T-helper 1 cell (primary cell): Measurements from ENCODE around the gene PCSK1N.
"Not testable (repeated sequence)": the region's sequence is repeated elsewhere in the genome, so short reads cannot be mapped to it uniquely, and the experiment has no call there.

Experiments
- DNase-seq, 5 donors: peaks; one replicate each; pipeline ENCODE4 v3.0.0-alpha.2; 2012 to 2020
- total RNA-seq, 4 donors: gene quantifications; one replicate each; lab custom pipeline; 2026; lab: John Stamatoyannopoulos, UW

PCSK1N gene, protein sequence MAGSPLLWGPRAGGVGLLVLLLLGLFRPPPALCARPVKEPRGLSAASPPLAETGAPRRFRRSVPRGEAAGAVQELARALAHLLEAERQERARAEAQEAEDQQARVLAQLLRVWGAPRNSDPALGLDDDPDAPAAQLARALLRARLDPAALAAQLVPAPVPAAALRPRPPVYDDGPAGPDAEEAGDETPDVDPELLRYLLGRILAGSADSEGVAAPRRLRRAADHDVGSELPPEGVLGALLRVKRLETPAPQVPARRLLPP
- 0 to 4.0 (median 1.8) reads per million in 4 donors for total RNA-seq

DNA sequence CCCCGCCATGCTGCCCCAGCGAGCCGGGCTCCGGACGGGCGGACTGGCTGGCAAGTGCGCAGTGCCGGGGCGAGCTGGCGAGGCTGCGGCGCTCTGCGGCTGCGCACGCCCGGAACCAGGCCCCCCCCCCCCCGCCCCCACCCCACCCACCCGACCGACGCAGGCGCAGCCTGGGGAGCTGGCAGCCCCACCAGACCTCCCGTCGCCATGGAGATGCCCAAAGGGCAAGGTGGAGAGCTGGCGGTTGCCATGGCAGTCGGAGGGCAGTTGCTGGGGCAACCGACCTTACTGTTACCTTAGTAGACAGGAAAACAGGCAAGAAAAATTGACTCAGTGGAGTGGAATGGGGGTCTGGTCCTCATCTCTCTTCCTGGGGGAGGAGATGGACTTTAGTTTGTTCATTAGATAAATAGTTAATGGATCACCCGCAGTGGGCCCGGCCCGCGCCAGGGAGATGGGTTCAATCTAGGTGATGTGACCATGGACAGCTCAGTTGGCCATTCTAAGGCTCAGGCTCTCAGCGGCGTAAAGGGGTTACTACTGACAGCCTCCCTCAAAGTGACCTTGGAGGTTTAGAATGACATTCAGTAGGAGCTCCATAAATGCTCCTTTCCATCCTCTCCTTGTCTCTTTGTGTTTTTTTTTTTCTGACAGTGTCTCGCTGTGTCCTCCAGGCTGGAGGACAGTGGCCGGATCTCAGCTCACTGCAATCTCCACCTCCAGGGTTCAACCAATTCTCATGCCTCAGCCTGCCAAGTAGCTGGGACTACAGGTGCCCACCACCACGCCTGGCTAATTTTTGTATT lies at the start of gene PCSK1N:
TSS of gene PCSK1N (minus strand) at position 87 of the 806 bp plus-strand sequence. CDS start at position 9, 78 bp downstream.
- peak in 2 of 5 donors; percentile 21 to 56 for DNase-seq

DNA sequence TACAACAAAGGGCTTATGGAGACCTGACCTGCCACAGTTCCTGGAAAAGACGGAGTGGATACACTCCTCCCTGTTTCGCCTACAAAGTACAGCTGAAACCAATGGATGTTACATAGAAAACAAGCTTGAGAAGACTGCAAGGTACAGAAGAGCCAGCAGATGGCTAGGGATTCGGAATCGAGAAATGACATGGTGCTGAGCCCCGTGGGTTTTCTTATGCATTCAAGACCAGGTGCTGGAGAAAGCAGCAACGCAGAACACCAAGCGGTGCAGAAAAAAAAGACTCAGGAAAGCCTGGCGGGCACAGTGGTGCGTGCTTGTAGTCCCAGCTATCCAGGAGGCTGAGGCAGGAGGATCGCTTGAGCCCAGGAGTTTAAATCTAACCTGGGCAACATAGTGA lies 48.3 kb upstream of the PCSK1N start:
- DNase-seq = no peak

DNA sequence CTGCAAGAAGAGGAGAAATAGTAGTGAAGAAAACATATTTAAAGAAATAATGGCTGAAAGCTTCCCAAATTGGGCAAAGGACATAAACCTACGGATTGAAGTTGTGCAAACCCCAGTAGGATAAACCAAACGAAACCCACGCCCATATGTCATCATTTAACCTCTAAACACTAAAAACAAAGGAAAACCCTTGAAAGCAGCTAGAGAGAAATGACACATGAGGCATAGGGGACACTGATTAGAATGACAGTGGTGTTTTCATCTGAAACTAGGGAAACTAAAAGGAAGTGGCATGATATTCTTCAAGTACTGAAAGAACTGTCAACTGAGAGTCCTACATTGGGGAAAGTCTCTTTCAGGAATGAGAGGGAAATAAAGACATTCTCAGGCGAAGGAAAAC lies 41.5 kb upstream of the PCSK1N start:
- not testable (repeated sequence) for DNase-seq

DNA sequence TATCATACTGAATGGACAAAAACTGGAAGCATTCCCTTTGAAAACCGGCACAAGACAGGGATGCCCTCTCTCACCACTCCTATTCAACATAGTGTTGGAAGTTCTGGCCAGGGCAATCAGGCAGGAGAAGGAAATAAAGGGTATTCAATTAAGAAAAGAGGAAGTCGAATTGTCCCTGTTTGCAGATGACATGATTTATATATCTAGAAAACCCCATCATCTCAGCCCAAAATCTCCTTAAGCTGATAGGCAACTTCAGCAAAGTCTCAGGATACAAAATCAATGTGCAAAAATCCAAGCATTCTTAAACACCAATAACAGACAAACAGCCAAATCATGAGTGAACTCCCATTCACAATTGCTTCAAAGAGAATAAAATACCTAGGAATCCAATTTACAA lies 36.6 kb upstream of the PCSK1N start:
- DNase-seq = not testable (repeated sequence)

DNA sequence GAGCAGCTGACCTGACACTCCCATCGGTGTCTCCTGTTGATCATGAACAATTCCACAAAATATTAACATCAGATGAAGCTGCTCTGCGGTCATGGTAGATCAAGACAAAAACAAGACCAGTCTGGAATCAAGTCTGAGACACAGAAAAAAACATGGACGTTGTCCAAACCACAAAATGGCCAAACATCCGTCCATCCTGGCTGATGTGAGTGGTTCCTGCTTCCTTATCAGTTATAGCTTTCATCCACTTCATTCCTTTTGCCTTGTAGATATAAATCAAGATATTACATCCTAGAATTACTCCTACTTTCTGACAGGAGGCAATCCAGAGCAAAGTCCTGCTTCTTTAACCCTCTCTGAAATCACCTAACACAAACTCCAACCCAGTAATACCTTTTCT lies 28.8 kb upstream of the PCSK1N start:
- DNase-seq = no peak

DNA sequence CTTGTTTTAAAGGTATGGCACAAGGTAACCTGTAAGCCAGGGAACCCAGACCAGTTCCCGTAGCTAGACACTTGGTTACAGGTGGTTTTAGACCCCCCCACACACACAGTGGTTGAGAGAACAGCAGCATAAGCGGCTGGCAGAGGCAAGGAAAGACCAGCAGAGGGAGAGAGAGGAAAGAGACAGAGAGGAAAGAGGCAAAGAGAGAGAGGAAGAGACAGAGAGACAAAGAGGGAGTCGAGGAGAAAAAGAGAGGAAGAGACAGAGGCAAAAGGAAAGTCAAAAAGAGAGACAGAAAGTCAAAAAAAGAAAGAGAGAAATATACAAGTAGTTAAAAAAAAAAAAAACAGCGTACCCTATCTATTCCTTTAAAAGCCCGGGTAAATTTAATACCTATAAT lies 19.5 kb upstream of the PCSK1N start:
- peak in 1 of 5 donors; percentile 12 for DNase-seq

DNA sequence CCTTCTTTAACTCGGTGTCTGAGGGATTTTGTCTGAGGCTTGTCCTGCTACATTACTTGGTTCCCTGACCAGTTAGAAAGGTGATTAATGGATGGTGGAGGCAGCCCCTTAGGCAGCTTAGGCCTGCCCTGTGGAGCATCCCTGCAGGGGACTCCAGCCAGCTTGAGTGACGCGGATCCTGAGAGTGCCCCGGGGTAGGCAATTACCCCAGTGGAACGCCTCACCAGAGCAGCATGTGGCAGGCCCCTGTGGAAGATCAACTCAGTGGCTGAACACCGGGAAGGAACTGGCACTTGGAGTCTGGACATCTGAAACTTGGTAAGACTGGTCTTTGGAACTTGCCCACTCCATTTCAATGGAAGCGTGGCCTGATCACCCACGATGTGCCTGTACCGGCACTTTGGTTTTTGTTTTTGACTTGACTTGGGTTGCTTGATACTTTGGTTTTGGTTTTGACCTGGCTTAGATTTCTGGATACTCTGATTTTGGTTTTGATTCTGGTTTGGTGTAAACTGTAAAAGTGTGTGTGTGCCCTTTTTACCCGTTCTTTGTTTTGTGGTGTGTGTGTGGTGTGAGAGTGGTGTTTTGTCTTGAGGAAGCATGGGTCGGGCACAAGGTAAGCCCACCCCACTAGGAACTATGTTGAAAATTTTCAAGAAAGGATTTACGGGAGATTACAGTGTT lies 18.9 kb upstream of the PCSK1N start:
- DNase-seq = not testable (repeated sequence)

DNA sequence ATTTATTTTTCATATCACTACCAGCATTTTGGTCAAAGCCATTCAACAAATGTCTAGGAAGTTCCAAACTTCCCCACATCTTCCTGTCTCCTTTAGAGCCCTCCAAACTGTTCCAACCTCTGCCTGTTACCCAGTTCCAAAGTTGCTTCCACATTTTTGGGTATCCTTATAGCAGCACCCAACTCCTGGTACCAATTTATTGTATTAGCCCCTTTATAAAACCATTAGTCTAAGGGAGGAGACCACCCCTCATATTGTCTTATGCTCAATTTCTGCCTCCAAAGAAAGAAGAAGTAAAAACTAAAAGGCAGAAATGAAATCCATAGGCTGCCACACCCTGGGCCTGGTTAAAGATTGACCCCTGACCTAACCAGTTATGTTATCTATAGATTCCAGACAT lies 18.1 kb upstream of the PCSK1N start:
- not testable (repeated sequence) for DNase-seq

DNA sequence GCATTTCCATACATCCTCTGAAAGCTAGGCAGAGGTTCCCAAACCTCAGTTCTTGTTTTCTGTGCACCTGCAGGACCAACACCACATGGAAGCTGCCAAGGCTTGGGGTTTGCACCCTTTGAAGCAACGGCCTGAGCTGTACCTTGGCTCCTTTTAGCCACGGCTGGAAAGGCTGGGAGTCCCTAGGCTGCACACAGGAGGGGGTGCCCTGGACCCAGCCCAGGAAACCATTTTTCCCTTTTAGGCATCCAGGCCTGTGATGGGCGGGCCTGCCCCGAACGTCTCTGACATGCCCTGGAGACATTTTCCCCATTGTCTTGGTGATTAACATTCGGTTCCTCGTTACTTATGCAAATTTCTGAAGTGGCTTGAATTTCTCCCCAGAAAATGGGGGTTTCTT lies 17.4 kb upstream of the PCSK1N start:
- DNase-seq = no peak

DNA sequence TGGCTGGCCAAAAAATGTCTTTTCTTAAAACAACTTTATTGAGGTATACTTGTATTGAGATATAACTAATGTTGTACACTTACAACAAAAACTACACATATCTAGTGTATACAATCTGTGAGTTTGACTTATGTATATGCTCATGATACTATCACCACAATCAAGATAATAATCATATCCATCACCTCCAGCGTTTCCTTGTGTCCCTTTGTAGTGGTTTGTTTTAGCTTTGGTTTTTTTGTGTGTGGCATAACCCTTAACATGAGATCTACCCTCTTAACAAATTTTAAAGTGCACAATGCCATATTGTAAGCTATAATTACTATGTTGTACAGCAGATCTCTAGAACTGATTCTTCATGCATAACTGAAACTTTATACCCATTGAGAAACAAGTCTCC lies 13.4 kb upstream of the PCSK1N start:
- no peak for DNase-seq

DNA sequence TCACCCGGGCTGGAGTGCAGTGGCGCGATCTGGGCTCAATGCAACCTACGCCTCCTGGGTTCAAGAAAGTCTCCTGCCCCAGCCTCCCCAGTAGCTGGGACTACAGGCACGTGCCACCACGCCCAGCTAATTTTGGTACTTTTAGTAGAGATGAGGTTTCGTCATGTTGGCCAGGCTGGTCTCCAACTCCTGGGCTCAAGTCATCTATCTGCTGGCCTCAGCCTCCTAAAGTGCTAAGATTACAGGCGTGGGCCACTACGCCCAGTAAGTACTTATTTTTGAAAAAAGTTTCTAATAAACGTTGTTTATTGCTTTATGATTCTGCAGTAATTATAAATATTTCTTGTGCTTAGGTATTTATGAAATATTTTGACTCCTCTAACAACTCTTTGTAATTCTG lies 4.3 kb upstream of the PCSK1N start:
- DNase-seq = no peak

DNA sequence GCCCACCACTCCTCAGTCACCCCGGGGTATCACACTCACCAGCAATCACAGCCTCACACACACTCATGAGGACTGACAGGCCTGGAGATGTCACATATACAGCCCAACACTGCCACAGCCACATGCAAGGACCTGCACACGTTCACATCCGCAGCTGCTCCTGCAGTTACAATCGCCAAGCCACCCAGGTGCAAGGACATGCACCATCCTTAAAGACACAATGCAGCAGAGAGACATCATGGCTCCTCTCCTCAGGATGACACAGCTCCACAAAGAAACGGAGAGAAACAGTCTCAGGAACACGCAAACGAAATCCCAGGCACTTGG lies 1.1 kb downstream of the PCSK1N start:
- DNase-seq = no peak

DNA sequence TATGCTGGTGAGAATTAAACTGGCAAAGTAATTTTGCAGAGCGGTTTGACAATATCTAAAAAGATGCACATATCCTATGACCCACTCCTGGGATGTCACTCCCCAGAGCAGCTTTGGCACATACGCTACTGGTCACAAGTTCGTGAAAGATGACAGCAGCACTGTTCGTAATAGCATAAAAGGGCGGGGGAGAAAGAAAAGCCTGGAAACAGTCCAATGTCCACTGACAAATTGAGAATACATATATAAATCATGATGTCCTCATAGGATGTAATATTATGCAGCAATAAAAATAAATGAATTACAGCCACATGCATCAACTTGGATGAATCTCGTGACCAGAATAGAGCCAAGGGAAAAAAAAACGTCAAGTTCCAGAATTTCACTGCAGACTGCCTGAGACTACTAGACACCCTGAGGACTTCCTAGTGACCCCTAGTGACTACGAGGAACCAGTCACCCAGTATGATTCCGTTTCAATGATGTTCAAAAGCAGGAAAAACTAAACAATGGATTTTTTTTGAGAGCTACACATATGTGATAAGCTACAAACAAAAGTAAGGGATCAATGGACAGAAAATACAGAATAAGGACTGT lies 1.8 kb downstream of the PCSK1N start:
- DNase-seq = no peak

DNA sequence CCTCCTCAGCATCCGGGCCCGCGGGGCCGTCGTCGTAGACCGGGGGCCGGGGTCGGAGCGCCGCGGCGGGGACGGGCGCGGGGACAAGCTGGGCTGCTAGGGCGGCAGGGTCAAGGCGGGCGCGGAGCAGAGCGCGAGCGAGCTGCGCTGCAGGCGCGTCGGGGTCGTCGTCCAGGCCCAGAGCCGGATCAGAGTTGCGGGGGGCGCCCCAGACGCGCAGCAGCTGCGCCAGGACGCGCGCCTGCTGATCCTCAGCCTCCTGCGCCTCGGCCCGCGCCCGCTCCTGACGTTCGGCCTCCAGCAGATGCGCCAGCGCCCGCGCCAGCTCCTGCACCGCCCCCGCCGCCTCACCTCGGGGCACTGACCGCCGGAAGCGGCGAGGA lies 3.5 kb downstream of the PCSK1N start:
- DNase-seq = no peak

DNA sequence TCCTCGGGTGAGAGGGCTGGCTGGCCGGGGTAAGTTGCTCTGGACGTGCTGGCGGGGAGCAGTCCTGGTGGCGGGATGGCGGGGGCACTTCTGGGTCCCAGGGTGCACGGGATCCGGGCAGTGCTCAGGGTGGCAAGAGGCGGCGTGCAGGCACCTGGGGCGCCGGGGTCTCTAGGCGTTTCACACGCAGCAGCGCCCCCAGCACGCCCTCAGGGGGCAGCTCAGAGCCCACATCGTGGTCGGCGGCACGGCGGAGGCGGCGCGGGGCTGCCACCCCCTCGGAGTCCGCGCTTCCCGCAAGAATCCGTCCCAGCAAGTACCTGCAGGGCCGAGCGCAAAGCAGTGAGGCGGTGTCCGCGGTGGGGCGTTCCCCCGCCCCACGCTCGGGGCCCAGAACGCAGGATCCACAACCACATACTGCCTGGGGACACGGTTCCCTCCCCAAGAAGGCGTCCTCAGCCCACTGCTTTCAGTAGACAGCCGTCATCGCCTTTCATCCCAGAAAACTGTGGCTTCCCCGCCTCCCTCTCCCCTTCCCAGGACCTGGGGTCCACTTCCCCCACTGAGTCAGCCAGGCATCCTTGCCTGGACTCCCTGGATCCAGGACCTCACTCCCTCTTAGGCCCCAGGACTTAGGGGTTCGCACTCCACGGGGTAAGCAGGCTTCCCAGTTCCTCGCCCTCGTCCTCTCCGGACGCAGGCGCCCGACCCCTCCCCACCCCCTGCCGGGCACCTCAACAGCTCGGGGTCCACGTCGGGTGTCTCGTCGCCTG lies 4.1 kb downstream of the PCSK1N start:
- no peak for DNase-seq

DNA sequence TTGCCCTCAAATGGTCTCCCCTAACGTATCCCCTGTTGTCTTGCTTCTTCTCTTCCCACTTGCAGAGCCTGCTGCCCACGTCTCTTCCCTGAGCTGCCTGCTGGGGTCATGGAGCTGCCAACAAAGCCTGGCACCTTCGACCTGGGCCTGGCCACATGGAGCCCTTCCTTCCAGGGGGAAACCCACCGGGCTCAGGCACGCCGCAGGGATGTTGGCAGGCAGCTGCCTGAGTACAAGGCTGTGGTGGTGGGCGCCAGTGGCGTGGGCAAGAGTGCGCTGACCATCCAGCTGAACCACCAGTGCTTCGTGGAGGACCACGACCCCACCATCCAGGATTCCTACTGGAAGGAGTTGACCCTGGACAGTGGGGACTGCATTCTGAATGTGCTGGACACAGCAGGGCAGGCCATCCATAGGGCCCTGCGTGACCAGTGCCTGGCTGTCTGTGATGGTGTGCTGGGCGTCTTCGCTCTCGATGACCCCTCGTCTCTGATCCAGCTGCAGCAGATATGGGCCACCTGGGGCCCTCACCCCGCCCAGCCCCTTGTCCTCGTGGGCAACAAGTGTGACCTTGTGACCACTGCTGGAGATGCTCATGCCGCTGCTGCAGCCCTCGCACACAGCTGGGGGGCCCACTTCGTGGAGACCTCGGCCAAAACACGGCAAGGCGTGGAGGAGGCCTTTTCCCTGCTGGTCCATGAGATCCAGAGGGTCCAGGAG lies 6.2 kb downstream of the PCSK1N start:
- no peak for DNase-seq

DNA sequence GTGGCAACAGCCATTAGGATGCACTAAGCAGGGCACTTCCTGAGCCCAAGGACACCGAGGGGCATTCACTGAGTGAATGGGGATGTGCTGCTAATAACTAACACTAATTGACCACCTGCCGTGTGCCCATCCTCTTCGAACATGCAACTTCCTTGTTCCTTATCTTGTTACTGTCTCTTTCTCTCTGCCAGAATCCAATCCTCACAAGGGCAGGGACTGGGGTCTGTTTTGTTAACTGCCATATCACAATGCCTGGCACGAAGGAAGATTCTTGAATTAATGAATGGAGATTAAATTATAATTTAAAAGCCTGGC lies 7.8 kb downstream of the PCSK1N start:
- no peak for DNase-seq

DNA sequence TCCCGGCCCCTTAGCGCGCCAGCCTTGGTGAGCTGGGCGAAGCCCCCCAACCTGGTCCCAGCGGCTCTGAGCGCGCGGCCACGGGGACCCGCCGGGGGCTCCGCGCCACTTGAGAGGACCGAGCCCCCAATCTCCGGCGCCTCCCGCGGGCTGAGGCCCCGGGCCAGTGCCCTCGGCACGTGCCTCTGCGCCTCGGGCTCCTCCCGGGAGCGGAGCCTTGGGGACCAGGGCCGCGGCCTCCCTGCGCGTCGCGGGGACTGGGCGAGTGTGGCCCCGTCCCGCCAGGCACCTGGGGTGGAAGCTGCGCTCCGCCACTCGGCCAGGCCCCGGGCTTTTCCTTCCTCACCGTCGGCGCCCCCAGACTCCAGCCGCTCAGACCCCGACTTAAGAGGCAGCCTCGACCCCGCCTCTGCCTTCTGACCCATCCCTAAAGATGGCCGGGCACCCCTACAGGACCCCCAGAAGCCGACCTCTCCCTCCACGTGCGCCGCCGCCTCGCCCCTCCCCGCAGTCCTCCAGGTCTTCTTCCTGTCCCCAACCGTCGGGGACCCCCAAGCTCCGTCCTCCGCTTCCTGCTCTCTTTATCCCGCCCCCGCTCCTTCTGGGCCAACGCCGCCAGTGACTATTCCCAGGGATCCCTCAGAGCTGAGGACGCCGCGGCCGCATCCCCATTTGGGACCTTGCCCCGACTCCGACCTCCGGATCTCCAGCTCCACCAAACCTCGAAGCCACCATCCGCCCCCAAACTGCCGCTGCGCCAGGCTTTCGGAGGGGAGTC lies 8.3 kb downstream of the PCSK1N start:
- no peak for DNase-seq

DNA sequence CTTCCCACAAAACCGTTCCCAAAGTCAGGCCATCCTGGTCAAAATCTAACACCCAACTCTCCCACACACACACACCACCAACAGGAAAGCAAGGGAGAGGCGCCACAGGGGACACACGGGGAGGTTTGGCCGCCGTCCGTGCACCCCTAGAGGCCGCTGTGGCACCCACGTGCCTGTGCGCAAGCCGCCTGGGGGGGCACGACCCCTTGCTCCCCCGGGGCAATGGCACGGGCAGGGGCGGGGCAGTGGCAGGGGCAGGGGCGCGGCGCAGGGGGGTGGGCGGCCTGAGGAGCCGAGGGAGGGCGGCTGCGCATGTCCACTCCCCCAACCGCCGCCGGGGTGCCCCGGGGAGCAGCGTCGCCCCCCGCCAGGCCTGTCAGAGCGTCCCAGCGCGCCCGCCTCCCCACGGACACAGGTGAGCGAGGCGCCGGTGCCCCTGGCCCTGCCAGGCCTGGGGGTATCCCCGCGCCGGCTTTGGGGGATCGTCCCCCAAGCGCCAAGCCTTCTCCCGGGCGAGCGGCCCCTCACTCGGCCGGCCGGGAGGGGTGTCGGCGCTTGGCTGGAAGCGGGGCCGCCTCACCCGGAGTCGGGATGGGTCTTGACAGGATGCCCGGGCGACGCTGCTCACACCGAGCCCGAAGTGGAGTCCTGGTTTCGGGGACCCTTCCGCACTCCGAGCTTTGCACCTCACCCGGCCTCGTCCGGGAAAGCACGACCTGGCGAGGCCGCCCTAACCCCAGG lies 9.1 kb downstream of the PCSK1N start, which contains the start of gene ERAS:
TSS of gene ERAS (plus strand) at position 379 of the 741 bp plus-strand sequence. CDS start 2,611 bp downstream, outside the sequence.
- DNase-seq = no peak

DNA sequence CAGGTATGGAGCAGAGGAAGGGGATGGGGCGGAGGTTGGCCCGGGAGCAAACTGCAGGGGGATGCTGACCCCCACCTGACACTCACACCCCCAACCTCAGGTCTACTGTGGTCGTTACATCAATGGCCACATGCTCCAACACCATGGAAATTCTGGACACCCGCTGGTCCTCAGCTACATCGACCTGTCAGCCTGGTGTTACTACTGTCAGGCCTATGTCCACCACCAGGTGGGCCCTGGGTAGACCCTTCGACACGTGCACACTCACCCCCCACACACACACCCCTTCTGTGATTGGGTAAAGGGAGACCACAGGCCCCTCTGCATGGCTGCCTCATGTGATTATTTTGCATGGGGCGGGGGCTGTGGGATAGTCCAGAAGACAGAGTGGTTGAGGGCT lies 11.3 kb downstream of the PCSK1N start:
- no peak for DNase-seq
